ENCODE measurements around the gene DDRGK1.

- TF ChIP-seq REST (IDR thresholded peaks at IDR 0.05; ENCODE audit: insufficient read depth in 1 of 2, low read depth in 2 of 2, low read length in 2 of 2) = no peak
- TF ChIP-seq TAF1 (IDR thresholded peaks at IDR 0.05; ENCODE audit: borderline replicate concordance, insufficient read depth, low read length) = no peak
- TF ChIP-seq SIN3A (IDR thresholded peaks at IDR 0.05; ENCODE audit: borderline replicate concordance, insufficient read depth, low read length) = no peak
These were observed 28.9 kb upstream of the DDRGK1 start for GRCh38 chr20:3233131-3233990.

Measured in PFSK-1 (cell line).